HL-60/S4 treated with retinoic acid at 250 ng/mL for 4 days and 3 days (cell line): Measurements from ENCODE around the gene DMXL2.
"Not testable (repeated sequence)": the region's sequence is repeated elsewhere in the genome, so short reads cannot be mapped to it uniquely, and the experiment has no call there.

Experiments
- in situ Hi-C: fragments of 300-500 bp; cut with MboI; formaldehyde crosslinking; loops from 2 replicates; pipeline ENCODE4 v1.7.0; 2022; ENCODE audit warnings: low sequenced_read_pairs

The DMXL2 gene

DNA sequence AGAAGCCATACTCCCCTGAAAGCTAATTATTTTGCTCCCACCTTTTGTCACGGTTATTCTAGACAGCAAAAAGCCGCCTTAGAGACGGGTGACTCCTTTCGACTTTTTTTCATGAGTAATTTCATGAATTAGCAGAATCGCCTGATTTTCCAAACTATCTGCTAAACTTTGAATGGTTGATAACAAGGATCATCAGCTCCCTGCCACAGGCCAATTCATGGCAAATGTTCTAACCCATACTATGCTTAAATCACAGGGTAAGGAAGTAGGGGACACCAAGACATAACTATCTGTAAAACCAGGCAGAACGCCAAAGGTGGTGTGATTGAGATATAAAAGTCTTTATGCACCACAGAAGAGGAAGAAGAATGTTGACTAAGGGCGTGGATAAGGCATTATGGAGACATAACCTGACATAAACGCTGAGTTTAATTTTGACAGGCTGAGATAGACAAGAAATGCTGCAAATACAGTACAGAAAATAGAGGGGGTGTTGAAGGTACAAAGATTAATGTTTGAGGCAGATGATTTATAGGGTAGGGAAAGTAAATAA lies 891 bp upstream of the DMXL2 start:
- in situ Hi-C loops, result no loop called here

DNA sequence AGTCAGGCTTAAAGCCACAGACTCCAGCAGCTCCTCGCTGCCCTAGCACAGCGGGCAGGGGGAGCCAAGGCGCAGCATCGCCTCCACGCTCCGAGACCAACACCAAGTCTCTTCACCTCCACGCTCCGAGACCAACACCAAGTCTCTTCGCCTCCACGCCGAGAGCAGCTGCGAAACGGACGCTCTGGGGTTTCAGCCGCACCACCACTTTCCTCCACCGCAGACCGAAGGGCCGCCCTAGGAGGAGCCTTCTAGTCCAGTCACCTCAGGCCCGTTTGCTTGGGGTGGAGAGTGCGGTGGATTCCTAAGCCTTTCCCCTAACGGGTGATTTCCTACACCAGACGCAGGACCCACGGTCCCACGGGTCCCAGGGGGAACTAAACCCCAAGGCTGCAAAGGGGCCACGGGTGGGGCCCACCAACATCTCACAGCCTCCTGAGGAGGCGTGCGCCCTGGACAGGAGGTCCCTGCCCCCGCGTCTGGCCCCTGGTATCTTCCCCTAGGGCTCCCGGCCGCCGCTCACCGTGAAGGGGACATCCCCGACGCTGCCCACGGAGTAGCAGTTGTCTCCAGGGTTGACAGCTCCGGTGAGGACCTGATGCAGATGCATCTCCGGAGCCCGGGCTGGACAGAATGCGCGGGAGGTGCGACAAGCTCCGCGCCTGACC lies 501 bp downstream of the DMXL2 start:
- in situ Hi-C loops, result no loop called here

DNA sequence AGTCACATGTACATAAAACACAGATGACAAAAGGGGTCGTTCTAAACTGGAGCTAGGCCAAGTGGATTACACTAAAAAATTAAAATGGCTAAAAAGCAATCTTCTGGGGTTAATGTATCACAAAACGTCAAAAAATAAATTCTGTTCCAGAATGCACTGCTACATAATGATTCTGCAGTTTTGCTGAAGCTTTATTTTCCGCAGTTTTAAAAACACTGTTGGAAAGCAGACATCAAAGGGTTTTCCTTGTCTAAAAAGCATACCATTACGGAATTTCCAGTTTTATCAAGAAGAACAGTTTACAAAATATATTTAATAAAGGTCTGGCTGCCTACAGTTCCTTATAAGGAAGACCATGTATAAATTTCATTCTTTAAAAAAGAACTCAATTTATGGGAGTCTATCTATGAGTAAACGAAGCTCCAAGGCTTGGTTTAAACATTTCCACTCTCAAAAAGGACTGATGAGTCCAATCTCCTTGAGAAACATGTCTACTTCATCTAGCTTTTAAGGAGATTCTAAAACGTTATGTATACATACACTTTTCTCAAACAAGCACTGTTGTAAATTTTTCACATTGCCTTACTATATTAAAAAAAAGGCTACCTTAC lies 1.3 kb downstream of the DMXL2 start:
- in situ Hi-C loops, result no loop called here

DNA sequence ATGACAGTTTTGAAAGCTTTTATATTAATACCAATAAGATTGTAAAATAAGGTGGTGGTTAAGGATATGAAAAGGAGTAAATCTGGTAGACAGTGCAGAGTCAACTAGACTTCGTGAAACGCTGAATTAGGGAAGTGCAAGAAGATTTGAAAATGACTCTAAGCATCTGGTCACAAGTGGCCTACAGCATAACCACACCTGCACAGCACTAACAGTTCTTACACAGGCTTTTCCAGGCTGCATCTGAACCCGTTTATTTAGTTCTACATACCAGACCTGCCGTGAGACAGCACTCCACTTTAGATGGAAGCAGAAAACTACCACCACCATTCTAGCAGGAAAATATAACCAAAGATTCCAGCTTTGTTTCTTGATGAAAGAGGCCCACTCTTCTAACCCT lies 1.9 kb downstream of the DMXL2 start:
- in situ Hi-C loops, result no loop called here

DNA sequence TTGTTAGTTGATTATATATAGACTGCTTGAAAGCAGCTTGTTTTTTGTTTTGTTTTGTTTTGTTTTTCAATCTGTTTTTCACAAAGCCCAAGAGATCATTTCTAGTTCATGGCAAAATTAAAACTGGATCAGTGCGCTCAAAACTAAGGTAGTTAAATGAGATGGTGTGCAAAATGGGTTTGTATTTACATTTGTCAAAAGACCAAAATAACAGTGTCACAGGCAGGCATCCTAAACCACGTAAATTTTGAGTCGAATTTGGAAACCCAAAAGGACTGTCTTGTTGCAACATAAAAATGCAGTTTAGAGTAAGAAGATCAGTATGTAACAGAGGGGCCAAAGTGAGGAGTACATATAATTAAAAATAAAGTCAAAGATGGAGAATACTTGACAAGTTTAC lies 2.4 kb downstream of the DMXL2 start:
- in situ Hi-C loops, result no loop called here

DNA sequence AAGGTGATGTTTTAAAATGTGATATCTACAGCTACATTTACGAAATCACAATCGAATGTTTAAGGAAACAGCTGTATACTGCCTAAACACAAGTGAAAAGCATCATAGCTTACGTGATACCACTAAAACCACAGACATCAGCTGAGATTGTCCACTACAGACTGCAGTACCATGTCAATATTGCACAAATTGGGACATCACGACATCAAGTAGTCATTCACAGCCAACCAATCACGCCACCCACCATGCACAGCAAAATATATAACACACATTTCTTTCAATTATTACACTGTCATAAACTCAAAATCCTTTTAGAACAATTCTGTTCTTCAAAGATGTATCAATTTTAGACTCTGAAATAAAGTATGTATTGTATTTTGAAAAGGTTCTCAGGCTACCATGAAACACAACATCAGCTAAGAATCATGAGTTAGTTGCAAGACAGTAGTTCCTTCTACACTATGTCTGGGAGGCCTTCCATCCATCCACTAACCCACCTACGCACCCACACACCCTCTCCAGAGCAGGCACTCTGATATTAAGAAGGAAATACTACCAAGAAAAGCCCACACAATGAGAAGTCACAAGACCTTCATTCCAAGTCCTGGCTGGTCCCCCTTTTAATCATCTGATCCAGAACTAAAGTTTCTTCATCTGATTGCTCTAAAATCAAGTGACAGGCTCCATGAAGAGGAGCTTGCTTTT lies 3.1 kb downstream of the DMXL2 start:
- in situ Hi-C loops, result no loop called here

DNA sequence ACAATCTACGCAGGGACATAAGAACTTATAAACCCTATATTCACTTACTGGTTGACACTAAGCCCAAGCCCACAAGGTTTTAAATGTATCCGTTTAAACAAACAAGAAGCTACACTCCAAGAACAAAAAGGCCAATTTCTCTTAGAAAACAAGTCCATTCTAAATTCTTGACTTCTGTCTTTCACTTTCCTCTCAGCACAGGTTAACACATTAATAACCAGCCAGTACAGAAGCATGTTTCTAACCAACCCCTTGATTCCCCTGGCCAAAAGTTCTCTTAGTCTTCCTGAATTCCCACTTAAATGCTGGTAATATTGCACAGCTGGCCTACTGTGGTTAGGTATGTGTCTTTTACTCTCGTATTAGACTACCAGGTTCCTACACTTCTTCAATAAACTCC lies 4.7 kb downstream of the DMXL2 start:
- in situ Hi-C loops, result no loop called here

DNA sequence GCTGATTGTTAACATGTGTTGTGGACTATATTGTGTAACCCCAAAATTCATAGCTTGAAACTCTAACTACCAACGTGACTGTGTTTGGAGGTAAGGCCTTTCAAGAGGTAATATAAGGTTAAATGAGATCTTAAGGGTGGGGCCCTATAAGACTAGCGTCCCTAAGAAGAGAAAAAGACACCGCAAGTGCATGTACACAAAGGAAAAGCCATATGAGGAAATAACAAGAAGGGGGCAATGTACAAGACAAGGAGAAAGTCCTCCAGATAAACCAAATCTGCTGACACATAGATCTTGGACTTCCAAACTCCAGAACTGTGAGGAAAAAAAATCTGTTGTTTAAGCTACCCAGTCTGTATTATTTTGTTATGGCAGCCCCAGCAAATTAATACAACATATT lies 8.6 kb downstream of the DMXL2 start:
- in situ Hi-C loops, result no loop called here

DNA sequence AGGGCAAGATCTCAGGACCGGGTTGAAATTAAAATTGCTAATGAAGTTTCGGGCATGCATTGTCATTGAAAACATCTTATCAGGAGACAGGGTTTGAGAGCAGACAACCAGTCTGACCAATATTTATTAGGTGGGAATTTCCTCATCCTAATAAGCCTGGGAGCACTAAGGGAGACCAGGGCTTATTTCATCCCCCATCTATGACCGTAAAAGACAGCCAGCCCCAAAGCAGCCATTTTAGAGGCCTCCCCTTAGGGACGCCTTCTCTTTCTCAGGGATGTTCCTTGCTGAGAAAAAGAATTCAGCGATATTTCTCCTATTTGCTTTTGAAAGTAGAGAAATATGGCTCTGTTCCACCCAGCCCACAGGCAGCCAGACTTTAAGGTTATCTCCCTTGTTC lies 9.9 kb downstream of the DMXL2 start:
- in situ Hi-C loops, result not testable (repeated sequence)

DNA sequence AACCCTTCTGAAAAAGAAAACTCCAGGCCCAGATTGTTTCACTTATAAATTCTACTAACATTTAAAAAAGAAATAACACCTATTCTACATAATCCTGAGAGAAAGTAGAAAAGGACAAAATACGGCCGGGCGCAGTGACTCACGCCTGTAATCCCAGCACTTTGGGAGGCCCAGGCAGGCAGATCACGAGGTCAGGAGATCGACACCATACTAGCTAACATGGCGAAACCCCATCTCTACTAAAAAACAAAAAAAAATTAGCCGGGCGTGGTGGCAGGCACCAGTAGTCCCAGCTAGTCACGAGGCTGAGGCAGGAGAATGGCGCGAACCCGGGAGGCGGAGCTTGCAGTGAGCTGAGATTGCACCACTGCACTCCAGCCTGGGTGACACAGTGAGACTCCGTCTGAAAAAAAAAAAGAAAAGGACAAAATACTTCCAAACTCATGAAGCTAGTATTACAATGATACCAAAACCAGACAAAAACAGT lies 19.1 kb downstream of the DMXL2 start:
- in situ Hi-C loops, result not testable (repeated sequence)

DNA sequence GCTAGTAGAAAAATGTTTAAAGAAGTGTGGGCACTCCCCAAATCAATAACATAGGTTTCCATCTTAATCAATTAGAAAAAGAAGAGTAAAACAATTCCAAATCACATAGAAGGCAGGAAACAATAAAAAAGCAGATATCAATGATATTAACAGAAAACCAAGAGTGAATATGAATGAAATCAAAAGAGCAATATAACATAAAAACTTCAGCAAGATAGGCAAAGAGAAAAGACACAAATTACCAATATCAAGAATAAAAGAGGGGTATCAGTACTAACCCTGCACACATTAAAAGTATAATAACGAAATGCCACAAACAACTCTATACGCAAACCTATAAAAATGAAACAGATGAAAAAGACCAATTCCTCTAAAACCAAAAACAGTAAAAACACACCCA lies 19.6 kb downstream of the DMXL2 start:
- in situ Hi-C loops, result no loop called here

DNA sequence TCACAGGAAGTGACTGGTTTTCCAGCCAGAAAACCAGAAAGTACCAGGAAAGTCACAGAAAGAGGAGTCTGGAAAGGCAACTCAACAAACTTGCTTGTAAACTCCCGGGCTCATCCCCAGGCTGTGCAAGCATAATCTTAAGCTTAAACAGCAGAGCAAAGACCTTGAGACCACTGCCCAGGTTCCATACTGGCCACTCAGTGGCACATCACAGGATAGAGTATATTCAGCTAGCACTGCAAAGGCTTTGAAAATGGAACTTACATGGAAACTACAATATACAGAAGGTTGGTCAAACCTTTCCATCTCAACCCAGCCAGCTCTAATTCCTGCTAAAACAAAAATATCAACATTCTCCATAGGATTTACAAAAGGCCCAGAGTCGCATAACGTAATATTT lies 20.1 kb downstream of the DMXL2 start:
- in situ Hi-C loops, result no loop called here

DNA sequence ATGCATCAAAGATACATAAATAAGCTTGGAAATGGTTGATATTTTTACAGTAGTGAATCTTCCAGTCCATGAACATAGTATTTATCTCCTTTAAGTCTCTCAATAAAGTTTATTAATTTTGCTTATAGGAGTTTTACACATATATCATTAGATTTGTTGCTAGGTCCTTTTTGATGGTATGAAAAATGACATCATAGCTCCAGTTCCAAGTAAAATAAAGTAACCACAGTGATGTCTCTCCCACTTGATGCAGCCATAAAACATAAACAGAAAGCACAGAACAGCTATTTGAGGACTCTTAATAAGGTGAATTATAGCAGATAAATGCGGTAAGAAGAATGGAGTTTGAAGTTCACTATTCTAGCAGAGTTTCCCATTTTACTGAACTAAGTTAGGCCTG lies 20.8 kb downstream of the DMXL2 start:
- in situ Hi-C loops, result no loop called here

DNA sequence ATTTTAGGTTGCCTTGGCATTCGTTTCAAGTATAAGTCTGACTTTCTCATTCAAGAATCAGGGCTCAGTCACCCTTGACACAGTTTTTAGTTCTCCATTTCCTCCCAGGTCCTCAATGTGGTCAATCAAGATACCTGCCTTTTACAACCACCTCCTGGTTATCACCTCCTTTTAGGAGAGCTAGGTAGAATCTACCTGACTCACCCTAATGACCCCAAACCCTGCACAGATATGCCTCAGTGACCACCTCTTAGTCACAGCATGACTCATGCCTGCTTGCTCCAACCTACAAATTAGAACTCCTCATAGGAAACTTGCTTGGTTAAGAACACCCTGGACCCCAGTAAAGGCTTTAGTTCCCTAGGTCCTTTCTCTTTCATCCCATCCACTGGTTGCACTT lies 22.5 kb downstream of the DMXL2 start:
- in situ Hi-C loops, result no loop called here

DNA sequence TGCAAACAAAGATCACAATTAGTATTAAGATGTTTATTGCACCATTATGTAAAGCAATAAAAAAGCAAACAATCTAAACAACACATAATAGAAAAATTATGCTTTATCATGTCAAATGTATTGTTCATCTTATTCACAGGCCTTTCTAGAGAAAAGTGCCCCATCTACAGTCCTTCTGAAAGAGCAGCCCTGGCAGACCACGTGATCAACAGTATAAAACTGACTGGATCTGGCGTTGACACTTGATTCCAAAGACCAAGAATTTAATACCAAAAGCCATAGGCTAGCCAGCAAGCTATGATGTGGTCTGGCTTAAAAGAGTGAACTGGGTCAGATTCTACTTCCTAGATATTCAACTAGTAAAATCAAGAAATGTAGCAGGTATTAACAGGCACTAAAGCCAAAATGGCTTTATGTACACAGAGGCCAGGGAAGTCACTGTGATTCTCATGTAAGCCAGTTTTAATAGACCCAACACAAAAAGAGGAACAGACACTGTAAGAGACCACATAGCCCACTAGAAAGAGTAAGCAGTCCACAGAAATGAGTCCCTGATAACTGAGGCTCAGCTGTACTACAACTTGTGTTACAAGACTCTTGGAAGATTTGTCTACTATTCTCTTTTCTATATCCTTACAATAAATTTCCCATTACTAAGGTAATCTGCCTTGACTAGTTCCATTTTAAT lies 32.5 kb downstream of the DMXL2 start:
- in situ Hi-C loops, result no loop called here

DNA sequence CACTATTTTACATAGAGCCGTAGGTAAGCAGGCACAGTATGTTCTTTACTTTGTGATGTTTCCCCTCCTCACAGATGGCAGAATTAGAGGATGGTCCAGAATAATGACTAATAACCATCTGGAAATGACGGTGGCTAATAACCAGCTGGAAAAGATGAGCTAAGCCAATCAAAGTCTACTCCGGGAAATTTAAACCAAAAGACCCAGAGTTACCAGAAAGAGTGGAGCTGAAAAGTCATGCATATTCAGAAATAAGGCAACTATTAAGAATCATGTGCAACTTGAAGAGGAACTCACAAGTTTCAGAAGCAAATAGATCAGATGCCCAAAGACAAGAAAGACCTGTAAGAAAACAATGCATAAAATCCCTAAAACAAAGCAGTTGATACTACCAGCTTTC lies 33.6 kb downstream of the DMXL2 start:
- in situ Hi-C loops, result no loop called here

DNA sequence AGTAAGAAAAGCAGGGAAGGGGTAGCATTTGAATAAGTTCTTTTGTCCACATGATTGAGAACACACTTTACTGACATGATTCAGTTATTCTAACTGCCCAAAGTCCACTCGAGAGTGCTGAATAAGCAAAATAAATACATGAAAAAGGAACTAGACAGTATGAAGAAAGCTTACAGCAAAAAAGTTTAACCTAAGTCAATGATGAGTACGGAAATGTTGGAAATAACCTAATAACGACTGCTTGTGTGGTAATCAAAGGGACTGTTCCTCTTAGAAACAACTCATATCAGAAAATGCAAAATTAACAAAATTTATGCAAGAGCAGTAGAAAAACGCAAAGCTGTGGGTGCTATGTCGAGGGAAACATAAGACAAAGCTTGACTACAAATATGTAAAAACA lies 36.6 kb downstream of the DMXL2 start:
- in situ Hi-C loops, result no loop called here

DNA sequence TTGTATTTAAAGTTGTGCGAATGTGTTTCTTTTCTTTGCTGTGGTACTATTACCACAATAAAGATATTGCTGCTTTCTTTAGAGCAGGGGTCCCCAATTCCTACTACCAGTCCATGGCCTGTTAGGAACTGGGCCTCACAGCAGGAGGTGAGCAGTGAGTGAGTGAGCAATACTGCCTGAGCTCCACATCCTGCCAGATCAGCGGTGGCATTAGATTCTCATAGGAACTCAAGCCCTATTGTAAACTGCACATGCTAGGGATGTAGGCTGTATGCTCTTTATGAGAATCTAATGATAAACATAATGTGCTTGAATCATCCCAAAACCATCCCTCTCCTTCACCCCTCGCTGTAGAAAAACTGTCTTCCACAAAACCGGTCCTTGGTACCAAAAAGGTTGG lies 41.6 kb downstream of the DMXL2 start:
- in situ Hi-C loops, result no loop called here

DNA sequence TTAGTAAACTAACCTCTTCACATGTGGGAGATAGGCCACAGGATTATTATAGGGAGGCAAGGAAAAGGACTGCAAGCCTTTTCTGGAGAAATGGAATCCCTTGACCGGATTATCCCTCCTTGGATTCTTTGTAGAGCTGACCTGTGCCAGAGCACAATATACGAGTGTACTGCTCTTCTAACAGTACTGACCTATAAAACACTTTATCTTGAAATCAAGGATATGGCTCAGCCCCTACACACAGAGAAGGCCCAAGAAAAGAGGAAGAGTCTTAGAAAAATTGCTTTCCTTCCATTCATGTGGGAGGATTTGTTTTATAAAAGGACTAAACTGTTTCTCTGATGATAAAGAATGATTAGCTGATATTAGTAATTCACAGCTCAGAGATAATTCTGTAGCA lies 42.2 kb downstream of the DMXL2 start:
- in situ Hi-C loops, result no loop called here

DNA sequence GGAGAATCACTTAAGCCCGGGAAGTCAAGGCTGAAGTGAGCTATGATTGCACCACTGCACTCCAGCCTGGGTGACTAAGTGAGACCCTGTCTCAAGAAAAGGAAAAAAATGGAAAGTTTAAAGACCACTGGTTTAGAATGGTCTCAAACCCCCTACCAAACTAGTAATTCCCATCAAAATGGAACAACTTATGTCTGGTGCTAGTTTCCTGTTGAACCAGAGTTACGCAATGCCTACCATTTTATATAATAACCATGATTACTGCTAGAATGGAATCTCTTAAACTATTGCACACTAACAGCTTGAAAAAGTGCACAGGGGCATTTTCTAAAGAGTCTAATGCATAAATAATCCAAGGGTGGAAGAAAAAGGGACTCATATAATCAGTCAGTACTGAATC lies 43.6 kb downstream of the DMXL2 start:
- in situ Hi-C loops, result no loop called here

DNA sequence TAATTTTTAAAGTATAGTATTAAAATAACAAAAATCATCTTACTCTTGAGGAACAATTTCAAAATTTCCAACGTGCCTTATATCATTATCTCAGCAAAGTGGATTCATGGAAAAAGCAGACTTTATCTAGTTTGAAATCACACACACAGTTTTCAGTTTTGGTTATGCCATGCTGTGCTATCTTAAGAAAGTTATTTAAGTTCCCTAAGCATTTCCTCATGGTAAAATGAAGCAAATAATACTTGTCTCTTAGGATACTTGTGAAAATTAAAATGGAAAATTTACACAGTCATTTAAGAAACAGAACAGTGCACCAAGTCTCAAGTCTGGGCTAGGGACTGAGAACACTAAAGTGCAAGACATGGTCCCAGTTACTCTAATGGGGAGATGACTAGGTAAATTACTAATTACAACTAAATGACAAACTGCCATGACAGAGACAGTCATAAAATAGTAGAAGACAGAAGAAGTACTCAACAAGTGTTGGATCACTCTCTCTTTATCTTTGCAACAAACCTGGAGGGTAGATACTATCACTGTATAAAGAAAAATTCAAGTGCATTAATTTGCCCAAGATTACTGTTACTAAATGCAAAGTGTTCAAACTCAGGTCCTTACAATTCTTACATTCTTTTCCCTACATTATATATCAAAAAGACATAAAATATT lies 44.8 kb downstream of the DMXL2 start:
- in situ Hi-C loops, result no loop called here
